CD4-positive, CD25-positive, alpha-beta regulatory T cell (primary cell): Measurements from ENCODE around the gene GUK1. TPM values are rescaled to one million over a fixed set of nuclear protein-coding genes. Genes with fewer than 3 reads are reported as not detected.

Source experiments
- ATAC-seq, 2 donors: fragments of 150-1000 bp; cut with Tn5 transposase; one replicate each; pipeline ENCODE4 v1.10.0; 2021; ENCODE audit warnings: low read depth in 2 of 2, moderate number of reproducible peaks in 2 of 2, moderate library complexity in 1 of 2
- DNase-seq, 3 donors: peaks; one replicate each; pipeline versions ENCODE4 v3.0.0 to v3.0.0-alpha.2; 2012 to 2022; ENCODE audit warnings: mixed read lengths in 1 of 3
- H3K27ac ChIP-seq: one replicate; pipeline ENCODE4 v1.7.0; 2013; ENCODE audit warnings: mild to moderate bottlenecking, low read length; ENCODE audit not compliant: insufficient read depth, poor library complexity, severe bottlenecking
- H3K27me3 ChIP-seq: one replicate; pipeline ENCODE4 v1.7.0; 2013; ENCODE audit warnings: low read length; ENCODE audit not compliant: control insufficient read depth, insufficient read depth
- H3K36me3 ChIP-seq: one replicate; pipeline ENCODE4 v1.7.0; 2013; ENCODE audit warnings: mild to moderate bottlenecking, low read length, moderate library complexity; ENCODE audit not compliant: control insufficient read depth, insufficient read depth
- H3K4me1 ChIP-seq: 2 replicates; pipeline ENCODE4 v1.7.0; 2013; ENCODE audit warnings: mild to moderate bottlenecking, low read length; ENCODE audit not compliant: insufficient read depth, control insufficient read depth, poor library complexity, severe bottlenecking
- H3K4me3 ChIP-seq: one replicate; pipeline ENCODE4 v1.7.0; 2013; ENCODE audit warnings: low read depth, mild to moderate bottlenecking, low read length, moderate library complexity
- H3K9me3 ChIP-seq, 2 experiments: 1 replicate in 1 of 2; 2 replicates in 1 of 2; pipeline ENCODE4 v1.7.0; 2013; ENCODE audit warnings: low read length in 2 of 2, mild to moderate bottlenecking in 1 of 2, moderate library complexity in 1 of 2; ENCODE audit not compliant: control insufficient read depth in 2 of 2
- H3K27ac Mint-ChIP-seq, 3 donors: one replicate each; pipeline ENCODE4 v1.8.0; 2020 to 2022; ENCODE audit warnings: mild to moderate bottlenecking in 3 of 3, mixed read lengths in 3 of 3, moderate library complexity in 2 of 3
- H3K27me3 Mint-ChIP-seq: one replicate; pipeline ENCODE4 v1.8.0; 2022; ENCODE audit warnings: mild to moderate bottlenecking, mixed read lengths
- H3K36me3 Mint-ChIP-seq: one replicate; pipeline ENCODE4 v1.8.0; 2020; ENCODE audit warnings: mixed read lengths
- H3K4me1 Mint-ChIP-seq, 4 donors: one replicate each; pipeline ENCODE4 v1.8.0; 2020 to 2022; ENCODE audit warnings: mixed read lengths in 4 of 4, mild to moderate bottlenecking in 1 of 4
- H3K4me3 Mint-ChIP-seq, 4 donors: one replicate each; pipeline ENCODE4 v1.8.0; 2020 to 2022; ENCODE audit warnings: mild to moderate bottlenecking in 4 of 4, mixed read lengths in 4 of 4, moderate library complexity in 3 of 4
- H3K9me3 Mint-ChIP-seq, 7 donors: one replicate each; pipeline ENCODE4 v1.8.0; 2020 to 2022; ENCODE audit warnings: mixed read lengths in 7 of 7, mild to moderate bottlenecking in 3 of 7, moderate library complexity in 2 of 7
- polyA plus RNA-seq, 4 donors: library from polyadenylated mRNA; unstranded; fragments of 300-500 nt; fragmentation: Illumina TruSeq; gene quantifications; one replicate each; pipeline ENCODE4 v1.2.3, GENCODE V29; 2021
- total RNA-seq: library from RNA; stranded (reverse); gene quantifications from one replicate; pipeline ENCODE4 v1.2.3, GENCODE V29; 2022

The GUK1 gene
- total and polyA plus RNA-seq, 5 donors from 2014 or later, result 270 to 413 (median 350) TPM

DNA sequence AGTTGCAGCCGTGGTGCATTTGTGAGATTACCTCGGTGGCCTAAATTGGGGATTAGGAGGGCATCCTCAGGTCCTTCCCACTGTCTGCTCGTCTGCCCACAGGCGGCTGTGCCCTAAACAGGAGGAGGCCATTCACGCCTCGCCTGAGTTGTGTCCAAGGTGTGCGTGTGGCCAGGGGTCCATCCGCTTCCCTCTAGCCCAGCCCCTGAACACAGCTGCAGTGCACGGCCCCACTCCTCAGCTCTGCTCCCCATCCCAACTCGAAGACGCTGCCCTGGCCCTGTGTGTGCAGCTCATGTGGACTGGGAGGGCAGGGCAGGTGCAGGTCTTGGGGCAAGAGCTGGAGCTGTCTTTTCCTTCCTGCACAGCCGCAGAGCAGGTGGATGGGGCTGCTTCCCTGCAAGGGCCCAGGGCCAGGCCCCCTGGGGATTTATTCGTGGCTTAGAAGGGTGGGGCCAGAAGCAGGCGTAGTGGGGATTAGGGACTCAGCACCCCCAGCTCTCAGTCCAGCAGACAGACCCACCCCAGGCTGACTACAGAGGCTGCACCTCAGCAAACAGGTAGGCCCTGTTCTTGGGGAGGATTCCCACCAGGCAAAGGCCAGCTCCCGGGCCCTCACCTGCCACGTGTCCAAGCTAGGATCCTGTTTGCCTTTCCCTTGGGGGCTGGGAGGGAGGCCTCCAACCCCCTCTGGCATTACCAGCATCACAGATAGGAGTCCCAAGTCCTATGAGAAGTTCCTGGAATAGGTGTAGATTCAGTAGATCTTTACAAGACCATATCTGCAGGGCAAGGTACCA is 4.3 kb downstream of the GUK1 start:
- Mint-ChIP-seq H3K9me3 (no peaks in the 10 kb centered on the region), H3K36me3 (no peaks in the 10 kb centered on the region), H3K27me3 (peaks cover 6% of the 10 kb centered on the region), H3K4me1 (peaks cover 0 to 52% (median 20%) of the 10 kb centered on the region in 4 donors), H3K4me3 (peak overlapping the region in 1 of 4 donors; percentile 92), H3K27ac (peak overlapping the region in 2 of 3 donors; percentile 29 to 69)
- ATAC-seq, result no peak
- peaks cover 23% of the 10 kb centered on the region for H3K36me3 ChIP-seq
- no peak overlapping the region for H3K4me3 ChIP-seq
- no peak for DNase-seq
- H3K27ac ChIP-seq, result no peak overlapping the region
- H3K4me1 ChIP-seq, result peaks cover 43% of the 10 kb centered on the region
- no peaks in the 10 kb centered on the region for H3K9me3 ChIP-seq
- H3K27me3 ChIP-seq, result no peaks in the 10 kb centered on the region

DNA sequence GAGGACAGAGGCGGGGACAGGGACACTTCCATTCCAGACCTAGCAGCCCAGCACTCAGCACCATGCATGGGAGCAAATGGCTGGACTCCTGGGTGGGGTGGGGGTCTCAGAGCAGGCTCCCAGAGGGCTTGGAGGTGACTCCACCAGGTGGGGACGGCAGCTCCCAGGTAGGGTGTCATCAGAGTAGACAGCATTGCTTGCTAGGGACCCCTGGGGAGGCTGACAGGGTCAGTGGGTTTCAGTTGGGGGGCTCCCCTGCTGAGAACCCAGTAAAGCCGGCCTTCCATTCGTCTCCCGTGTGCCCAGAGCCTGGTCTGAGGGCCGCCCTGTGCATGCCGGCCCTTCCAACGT is 4.9 kb downstream of the GUK1 start:
- ATAC-seq, result no peak
- H3K4me3 Mint-ChIP-seq, result no peak overlapping the region
- peaks cover 0 to 46% (median 16%) of the 10 kb centered on the region in 4 donors for H3K4me1 Mint-ChIP-seq
- Histone ChIP-seq H3K4me1 (peaks cover 40% of the 10 kb centered on the region), H3K4me3 (no peak overlapping the region), H3K36me3 (peaks cover 23% of the 10 kb centered on the region), H3K27ac (no peak overlapping the region), H3K27me3 (no peaks in the 10 kb centered on the region), H3K9me3 (no peaks in the 10 kb centered on the region)
- peaks cover under 1% of the 10 kb centered on the region for H3K27me3 Mint-ChIP-seq
- H3K27ac Mint-ChIP-seq, result peak overlapping the region in 1 of 3 donors; percentile 29
- H3K9me3 Mint-ChIP-seq, result no peaks in the 10 kb centered on the region
- DNase-seq, result no peak
- no peaks in the 10 kb centered on the region for H3K36me3 Mint-ChIP-seq

DNA sequence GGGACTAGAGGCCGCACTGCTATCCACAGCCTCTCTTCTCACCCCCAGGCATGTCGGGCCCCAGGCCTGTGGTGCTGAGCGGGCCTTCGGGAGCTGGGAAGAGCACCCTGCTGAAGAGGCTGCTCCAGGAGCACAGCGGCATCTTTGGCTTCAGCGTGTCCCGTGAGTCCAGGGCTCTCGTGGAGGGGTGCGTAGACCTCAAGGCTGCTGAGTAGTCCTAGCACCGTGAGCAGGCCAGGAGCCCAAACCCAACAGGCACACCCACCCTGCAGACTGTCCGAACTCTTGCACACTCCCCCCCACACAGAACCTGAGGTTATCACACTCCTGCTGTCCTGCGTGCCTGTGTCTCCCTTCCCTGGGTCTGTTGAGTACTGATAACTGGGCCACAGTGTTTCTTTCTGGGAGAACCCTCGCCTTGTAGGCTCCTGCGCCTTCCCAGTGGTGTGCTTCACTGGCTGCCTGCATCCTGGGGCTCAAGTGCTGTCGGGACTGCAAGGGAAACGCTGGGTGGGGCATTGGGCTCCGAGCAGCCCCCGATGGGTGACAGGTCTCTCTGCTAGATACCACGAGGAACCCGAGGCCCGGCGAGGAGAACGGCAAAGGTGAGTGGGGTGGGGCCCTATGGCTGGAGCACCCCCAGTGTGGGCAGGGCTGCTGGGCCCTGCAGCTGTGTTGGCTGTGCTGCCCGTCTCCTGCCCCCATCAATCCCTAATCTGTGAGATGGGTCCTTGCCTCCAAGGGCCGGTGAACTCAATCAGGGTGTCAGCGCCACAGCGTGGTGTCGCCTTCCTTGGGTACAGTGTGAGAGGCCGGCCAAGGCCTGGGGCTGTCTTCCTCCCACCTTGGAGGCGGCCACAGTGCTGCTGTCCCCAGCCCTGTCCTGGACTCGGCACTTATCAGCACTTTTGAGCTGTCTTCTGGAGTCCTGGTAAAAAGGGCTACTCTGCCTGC is 5.7 kb downstream of the GUK1 start:
- Mint-ChIP-seq H3K4me3 (no peak overlapping the region), H3K9me3 (no peaks in the 10 kb centered on the region), H3K27ac (peak overlapping the region in 1 of 3 donors; percentile 86), H3K36me3 (no peaks in the 10 kb centered on the region), H3K4me1 (peaks cover 0 to 45% (median 16%) of the 10 kb centered on the region in 4 donors), H3K27me3 (no peaks in the 10 kb centered on the region)
- DNase-seq (peak in 1 of 3 donors; percentile 0), ATAC-seq (no peak)
- Histone ChIP-seq H3K4me3 (no peak overlapping the region), H3K4me1 (peaks cover 39% of the 10 kb centered on the region), H3K36me3 (peaks cover 23% of the 10 kb centered on the region), H3K27me3 (no peaks in the 10 kb centered on the region), H3K9me3 (no peaks in the 10 kb centered on the region), H3K27ac (no peak overlapping the region)

GRCh38 chr1:228146417-228147150 is 6.5 kb downstream of the GUK1 start:
- H3K9me3 ChIP-seq, result no peaks in the 10 kb centered on the region
- Mint-ChIP-seq H3K4me1 (peaks cover 0 to 40% (median 17%) of the 10 kb centered on the region in 4 donors), H3K36me3 (no peaks in the 10 kb centered on the region), H3K4me3 (no peak overlapping the region), H3K9me3 (no peaks in the 10 kb centered on the region), H3K27ac (no peak overlapping the region), H3K27me3 (no peaks in the 10 kb centered on the region)
- DNase-seq, result peak in 1 of 3 donors; percentile 0
- no peak for ATAC-seq
- no peak overlapping the region for H3K27ac ChIP-seq
- peaks cover 31% of the 10 kb centered on the region for H3K4me1 ChIP-seq
- peaks cover 23% of the 10 kb centered on the region for H3K36me3 ChIP-seq
- H3K4me3 ChIP-seq, result no peak overlapping the region
- H3K27me3 ChIP-seq, result no peaks in the 10 kb centered on the region

DNA sequence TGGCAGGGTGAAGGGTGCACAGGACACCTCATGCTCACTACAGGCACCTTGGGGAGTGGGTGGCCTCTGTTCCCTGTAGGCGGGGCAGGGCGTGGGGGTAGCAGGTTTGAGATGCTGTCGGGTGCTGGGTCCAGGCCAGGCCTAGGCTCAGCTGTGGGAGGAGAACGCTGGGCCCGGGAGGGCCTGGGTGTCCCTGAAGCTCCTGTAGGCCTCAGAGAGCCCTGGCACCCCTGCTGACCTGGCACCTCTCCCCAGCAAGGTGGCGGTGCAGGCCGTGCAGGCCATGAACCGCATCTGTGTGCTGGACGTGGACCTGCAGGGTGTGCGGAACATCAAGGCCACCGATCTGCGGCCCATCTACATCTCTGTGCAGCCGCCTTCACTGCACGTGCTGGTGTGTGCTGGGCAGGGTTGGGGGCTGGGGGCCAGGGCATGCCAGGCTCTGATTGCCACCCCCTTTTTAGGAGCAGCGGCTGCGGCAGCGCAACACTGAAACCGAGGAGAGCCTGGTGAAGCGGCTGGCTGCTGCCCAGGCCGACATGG is 7.1 kb downstream of the GUK1 start:
- H3K4me1 Mint-ChIP-seq, result peaks cover 0 to 34% (median 15%) of the 10 kb centered on the region in 4 donors
- Histone ChIP-seq H3K4me1 (peaks cover 24% of the 10 kb centered on the region), H3K9me3 (no peaks in the 10 kb centered on the region), H3K36me3 (peaks cover 23% of the 10 kb centered on the region), H3K4me3 (no peak overlapping the region), H3K27ac (no peak overlapping the region), H3K27me3 (no peaks in the 10 kb centered on the region)
- no peaks in the 10 kb centered on the region for H3K9me3 Mint-ChIP-seq
- peak in 1 of 3 donors; percentile 1 for DNase-seq
- H3K36me3 Mint-ChIP-seq, result no peaks in the 10 kb centered on the region
- no peak for ATAC-seq
- no peak overlapping the region for H3K4me3 Mint-ChIP-seq
- H3K27me3 Mint-ChIP-seq, result no peaks in the 10 kb centered on the region
- no peak overlapping the region for H3K27ac Mint-ChIP-seq

- Mint-ChIP-seq H3K9me3 (no peaks in the 10 kb centered on the region), H3K36me3 (no peaks in the 10 kb centered on the region), H3K4me1 (peaks cover 0 to 28% (median 13%) of the 10 kb centered on the region in 4 donors), H3K27me3 (no peaks in the 10 kb centered on the region), H3K4me3 (peak overlapping the region in 1 of 4 donors; percentile 54), H3K27ac (no peak overlapping the region)
- Histone ChIP-seq H3K4me1 (peaks cover 19% of the 10 kb centered on the region), H3K4me3 (no peak overlapping the region), H3K27ac (no peak overlapping the region), H3K27me3 (no peaks in the 10 kb centered on the region), H3K9me3 (no peaks in the 10 kb centered on the region), H3K36me3 (peaks cover 23% of the 10 kb centered on the region)
- ATAC-seq, result no peak
- peak in 1 of 3 donors; percentile 0 for DNase-seq
These were observed 7.7 kb downstream of the GUK1 start for GRCh38 chr1:228147768-228148167.
